ENCODE measurements around the gene ERCC4. TPM values are rescaled to one million over a fixed set of nuclear protein-coding genes. Genes with fewer than 3 reads are reported as not detected.

ERCC4 gene
- total and polyA plus RNA-seq, 2 donors (not counting 1 experiment from before 2014, with no cell fraction given), result 5.9 to 10.6 TPM

- Histone ChIP-seq H2AFZ (ENCODE audit: low read length) (no peak overlapping the region), H3K4me2 (ENCODE audit: extremely low read depth, insufficient read depth, low read length) (no peak overlapping the region)
- DNase-seq (ENCODE audit: low read depth in 2 of 2), result no peak
Observed at GRCh38 chr16:13983625-13984024, 63.7 kb downstream of the ERCC4 start.

GRCh38 chr16:13984794-13985193, 64.8 kb downstream of the ERCC4 start:
- TF ChIP-seq EZH2 (IDR thresholded peaks at IDR 0.05; ENCODE audit: low read length, missing control alignments) (no peak), CTCF (conservative IDR thresholded peaks at IDR 0.05 in 1 of 2, IDR thresholded peaks at IDR 0.05 in 1 of 2; ENCODE audit: low read depth in 1 of 2, low read length in 2 of 2) (no peak)

More at GRCh38 chr16:13983625-13984024, 63.7 kb downstream of the ERCC4 start:
- H3K27ac ChIP-seq (ENCODE audit: insufficient read depth, low read length), result no peak overlapping the region
- H3K79me2 ChIP-seq (ENCODE audit: control insufficient read depth, insufficient read depth, low read length), result no peaks in the 10 kb centered on the region
- H3K9ac ChIP-seq (ENCODE audit: insufficient read depth, low read length), result no peak overlapping the region
- no peaks in the 10 kb centered on the region for H3K27me3 ChIP-seq (ENCODE audit: control insufficient read depth, insufficient read depth, low read length)
- no peak for TF ChIP-seq EZH2 (IDR thresholded peaks at IDR 0.05; ENCODE audit: low read length, missing control alignments)
- no peak for TF ChIP-seq CTCF (conservative IDR thresholded peaks at IDR 0.05 in 1 of 2, IDR thresholded peaks at IDR 0.05 in 1 of 2; ENCODE audit: low read depth in 1 of 2, low read length in 2 of 2)
- H3K36me3 ChIP-seq (ENCODE audit: control insufficient read depth, insufficient read depth, low read length), result no peaks in the 10 kb centered on the region
- no peaks in the 10 kb centered on the region for H3K9me3 ChIP-seq (ENCODE audit: control insufficient read depth, insufficient read depth, low read depth, low read length)
- no peaks in the 10 kb centered on the region for H4K20me1 ChIP-seq (ENCODE audit: control insufficient read depth, extremely low read depth, insufficient read depth, low read length)
- no peak overlapping the region for H3K4me3 ChIP-seq (replicated peaks in 1 of 4; ENCODE audit: control extremely low read depth in 1 of 4, insufficient read depth in 1 of 4, low read depth in 3 of 4, low read length in 4 of 4)
- H3K4me1 ChIP-seq (ENCODE audit: control insufficient read depth, extremely low read depth, insufficient read depth, low read length), result no peaks in the 10 kb centered on the region

GRCh38 chr16:13988038-13988437, 68.1 kb downstream of the ERCC4 start:
- H3K9me3 ChIP-seq (ENCODE audit: control insufficient read depth, insufficient read depth, low read depth, low read length), result no peaks in the 10 kb centered on the region
- H3K27ac ChIP-seq (ENCODE audit: insufficient read depth, low read length), result no peak overlapping the region
- DNase-seq (ENCODE audit: low read depth in 2 of 2), result no peak
- H3K4me3 ChIP-seq (replicated peaks in 1 of 4; ENCODE audit: control extremely low read depth in 1 of 4, insufficient read depth in 1 of 4, low read depth in 3 of 4, low read length in 4 of 4), result no peak overlapping the region
- no peaks in the 10 kb centered on the region for H3K4me1 ChIP-seq (ENCODE audit: control insufficient read depth, extremely low read depth, insufficient read depth, low read length)
- TF ChIP-seq EZH2 (IDR thresholded peaks at IDR 0.05; ENCODE audit: low read length, missing control alignments) (no peak), CTCF (conservative IDR thresholded peaks at IDR 0.05 in 1 of 2, IDR thresholded peaks at IDR 0.05 in 1 of 2; ENCODE audit: low read depth in 1 of 2, low read length in 2 of 2) (no peak)
- H3K36me3 ChIP-seq (ENCODE audit: control insufficient read depth, insufficient read depth, low read length), result no peaks in the 10 kb centered on the region
- no peaks in the 10 kb centered on the region for H3K27me3 ChIP-seq (ENCODE audit: control insufficient read depth, insufficient read depth, low read length)
- no peak overlapping the region for H2AFZ ChIP-seq (ENCODE audit: low read length)
- no peaks in the 10 kb centered on the region for H4K20me1 ChIP-seq (ENCODE audit: control insufficient read depth, extremely low read depth, insufficient read depth, low read length)
- no peak overlapping the region for H3K4me2 ChIP-seq (ENCODE audit: extremely low read depth, insufficient read depth, low read length)
- H3K9ac ChIP-seq (ENCODE audit: insufficient read depth, low read length), result no peak overlapping the region
- H3K79me2 ChIP-seq (ENCODE audit: control insufficient read depth, insufficient read depth, low read length), result no peaks in the 10 kb centered on the region

More at GRCh38 chr16:13984794-13985193, 64.8 kb downstream of the ERCC4 start:
- H3K4me2 ChIP-seq (ENCODE audit: extremely low read depth, insufficient read depth, low read length), result no peak overlapping the region
- DNase-seq (ENCODE audit: low read depth in 2 of 2), result no peak
- no peaks in the 10 kb centered on the region for H3K27me3 ChIP-seq (ENCODE audit: control insufficient read depth, insufficient read depth, low read length)
- H3K9me3 ChIP-seq (ENCODE audit: control insufficient read depth, insufficient read depth, low read depth, low read length), result no peaks in the 10 kb centered on the region
- H3K27ac ChIP-seq (ENCODE audit: insufficient read depth, low read length), result no peak overlapping the region
- no peak overlapping the region for H3K4me3 ChIP-seq (replicated peaks in 1 of 4; ENCODE audit: control extremely low read depth in 1 of 4, insufficient read depth in 1 of 4, low read depth in 3 of 4, low read length in 4 of 4)
- no peaks in the 10 kb centered on the region for H3K36me3 ChIP-seq (ENCODE audit: control insufficient read depth, insufficient read depth, low read length)
- H3K79me2 ChIP-seq (ENCODE audit: control insufficient read depth, insufficient read depth, low read length), result no peaks in the 10 kb centered on the region
- no peaks in the 10 kb centered on the region for H3K4me1 ChIP-seq (ENCODE audit: control insufficient read depth, extremely low read depth, insufficient read depth, low read length)
- no peak overlapping the region for H2AFZ ChIP-seq (ENCODE audit: low read length)
- H3K9ac ChIP-seq (ENCODE audit: insufficient read depth, low read length), result no peak overlapping the region
- H4K20me1 ChIP-seq (ENCODE audit: control insufficient read depth, extremely low read depth, insufficient read depth, low read length), result no peaks in the 10 kb centered on the region
